HCT116 (cell line): Measurements from ENCODE around the gene SLC44A1. TPM values are rescaled to one million over a fixed set of nuclear protein-coding genes. Genes with fewer than 3 reads are reported as not detected.

Source experiments
- ATAC-seq: fragments of 200-7000 bp; cut with Tn5 transposase; 2 replicates; pipeline ENCODE4 v1.9.1; 2020; ENCODE audit warnings: mild to moderate bottlenecking, moderate library complexity
- BruUV-seq: library from RNA; stranded (reverse); fragments of 400-500 nt; replicated peaks from 2 replicates; lab custom pipeline; 2021; lab: Mats Ljungman, UMichigan
- CTCF ChIA-PET: fragments of 300-600 bp; sonication (Branson Sonifier 250); formaldehyde crosslinking; loops from one replicate; lab custom pipeline; 2021; ENCODE audit warnings: antibody characterized with exemption; lab: Charles Lee
- POLR2A ChIA-PET: fragments of 300-600, 350-600 bp; sonication (Branson Sonifier 250); formaldehyde crosslinking; loops from one replicate; lab custom pipeline; 2021; ENCODE audit warnings: antibody characterized with exemption; lab: Charles Lee
- RAD21 ChIA-PET, 2 experiments: fragments of 300-600 bp; sonication (Branson Sonifier 250); formaldehyde crosslinking; loops; one replicate each; lab custom pipeline; 2023; ENCODE audit warnings: low total read pairs in 2 of 2; ENCODE audit not compliant: uncharacterized antibody in 2 of 2, unreplicated experiment in 2 of 2, low non-redundant PET in 1 of 2; lab: Charles Lee
- DNase-seq: peaks from one replicate; pipeline ENCODE4 v3.0.0-alpha.2; 2010; ENCODE audit warnings: low read depth, low spot score
- H2AFZ ChIP-seq: fragments of 200-600 bp; shearing (Covaris generic), sonication (generic); 2 replicates; pipeline ENCODE4 v1.6.1; 2017; ENCODE audit warnings: low read depth, mixed run types, mixed read lengths, antibody characterized with exemption, low read length; ENCODE audit not compliant: poor library complexity, severe bottlenecking
- H3K27ac ChIP-seq: 2 replicates; pipeline ENCODE4 v1.5.1; 2012; ENCODE audit warnings: low read depth, low read length
- H3K27me3 ChIP-seq: fragments of 200-600 bp; sonication (generic); 2 replicates; pipeline ENCODE4 v1.6.1; 2016; ENCODE audit warnings: mixed run types, low read length, mixed read lengths; ENCODE audit not compliant: insufficient read depth
- H3K36me3 ChIP-seq, 2 experiments: fragments of 200-500 bp in 1 of 2; fragments of 200-600 bp in 1 of 2; sonication (Bioruptor generic) in 1 of 2; sonication (generic) in 1 of 2; 2 replicates each; pipeline versions ENCODE4 v1.5.1 to v1.6.1; 2014 to 2016; ENCODE audit warnings: low read length in 2 of 2, inconsistent platforms in 1 of 2, mixed read lengths in 1 of 2, mixed run types in 1 of 2; ENCODE audit not compliant: insufficient read depth in 2 of 2, control insufficient read depth in 1 of 2
- H3K4me1 ChIP-seq, 2 experiments: fragments of 200-600 bp in 1 of 2; sonication (generic) in 1 of 2; 2 replicates each; pipeline versions ENCODE4 v1.5.1 to v1.6.1; 2012 to 2017; ENCODE audit warnings: low read length in 2 of 2, inconsistent platforms in 1 of 2, mild to moderate bottlenecking in 1 of 2, mixed read lengths in 1 of 2, mixed run types in 1 of 2, moderate library complexity in 1 of 2; ENCODE audit not compliant: insufficient read depth in 2 of 2, control insufficient read depth in 1 of 2
- H3K4me2 ChIP-seq: fragments of 200-600 bp; sonication (generic); 2 replicates; pipeline ENCODE4 v1.6.1; 2017; ENCODE audit warnings: mixed run types, low read length, mixed read lengths
- H3K4me3 ChIP-seq, 2 experiments: fragments of 200-600 bp in 1 of 2; sonication (generic) in 1 of 2; replicated peaks in 1 of 2; 2 replicates each; pipeline ENCODE4 v1.5.1; 2011 to 2016; ENCODE audit warnings: low read length in 2 of 2, control low read depth in 1 of 2, low read depth in 1 of 2, mild to moderate bottlenecking in 1 of 2, mixed read lengths in 1 of 2, mixed run types in 1 of 2
- H3K79me2 ChIP-seq: fragments of 200-600 bp; sonication (generic); 2 replicates; pipeline ENCODE4 v1.6.1; 2017; ENCODE audit warnings: mild to moderate bottlenecking, mixed run types, low read length, moderate library complexity, mixed read lengths; ENCODE audit not compliant: insufficient read depth
- H3K9ac ChIP-seq: fragments of 200-600 bp; sonication (generic); 2 replicates; pipeline ENCODE4 v1.6.1; 2016; ENCODE audit warnings: low read length, mixed read lengths
- H3K9me2 ChIP-seq: fragments of 200-600 bp; sonication (generic), shearing (Covaris generic); 2 replicates; pipeline ENCODE4 v1.6.1; 2017; ENCODE audit warnings: mixed run types, mild to moderate bottlenecking, moderate library complexity; ENCODE audit not compliant: insufficient read depth
- H3K9me3 ChIP-seq, 2 experiments: fragments of 200-500 bp in 1 of 2; fragments of 200-600 bp in 1 of 2; sonication (Bioruptor generic) in 1 of 2; sonication (generic) in 1 of 2; 2 replicates each; pipeline ENCODE4 v1.6.1; 2014 to 2017; ENCODE audit warnings: low read length in 2 of 2, mixed read lengths in 2 of 2, inconsistent platforms in 1 of 2, low read depth in 1 of 2, mild to moderate bottlenecking in 1 of 2, mixed run types in 1 of 2, moderate library complexity in 1 of 2; ENCODE audit not compliant: control insufficient read depth in 1 of 2, insufficient read depth in 1 of 2
- H4K20me1 ChIP-seq: fragments of 200-600 bp; sonication (generic), shearing (Covaris generic); 2 replicates; pipeline ENCODE4 v1.6.1; 2017; ENCODE audit warnings: mixed run types, mild to moderate bottlenecking, moderate library complexity; ENCODE audit not compliant: insufficient read depth
- ATF3 ChIP-seq: IDR thresholded peaks from 2 replicates; pipeline ENCODE4 v1.6.1; 2012
- CBX3 ChIP-seq: IDR thresholded peaks from 2 replicates; pipeline ENCODE4 v1.6.1; 2012; ENCODE audit warnings: low read depth
- CEBPB ChIP-seq: IDR thresholded peaks from 2 replicates; pipeline ENCODE4 v1.6.1; 2012; ENCODE audit warnings: low read depth
- CTCF ChIP-seq, 3 experiments: fragments of 200-600 bp in 1 of 3; sonication (generic) in 1 of 3; IDR thresholded peaks in 2 of 3; conservative IDR thresholded peaks in 1 of 3; 2 replicates each; pipeline ENCODE4 v1.5.1; 2012 to 2017; ENCODE audit warnings: low read depth in 2 of 3, low read length in 2 of 3, antibody characterized with exemption in 1 of 3, borderline replicate concordance in 1 of 3, control low read depth in 1 of 3, mild to moderate bottlenecking in 1 of 3, mixed read lengths in 1 of 3, mixed run types in 1 of 3, moderate library complexity in 1 of 3; ENCODE audit not compliant: insufficient read depth in 1 of 3
- EGR1 ChIP-seq: IDR thresholded peaks from 2 replicates; pipeline ENCODE4 v1.6.1; 2012; ENCODE audit warnings: low read depth
- ELF1 ChIP-seq: IDR thresholded peaks from 2 replicates; pipeline ENCODE4 v1.6.1; 2012; ENCODE audit warnings: low read depth, borderline replicate concordance
- EZH2 ChIP-seq: fragments of 200-600 bp; sonication (generic); IDR thresholded peaks from 2 replicates; pipeline ENCODE4 v1.6.1; 2017; ENCODE audit warnings: antibody characterized with exemption, mixed run types
- EZH2phosphoT487 ChIP-seq: fragments of 200-600 bp; IDR thresholded peaks from 2 replicates; pipeline ENCODE4 v1.6.1; 2018; ENCODE audit warnings: antibody characterized with exemption, borderline replicate concordance
- JUND ChIP-seq: IDR thresholded peaks from 2 replicates; pipeline ENCODE4 v1.6.1; 2012
- MAX ChIP-seq: IDR thresholded peaks from 2 replicates; pipeline ENCODE4 v1.6.1; 2012
- POLR2A ChIP-seq: IDR thresholded peaks from 2 replicates; pipeline ENCODE4 v1.7.0; 2011; ENCODE audit warnings: borderline replicate concordance; ENCODE audit not compliant: insufficient read depth, insufficient read length; ENCODE audit errors: extremely low read depth
- SIN3A ChIP-seq: IDR thresholded peaks from 2 replicates; pipeline ENCODE4 v1.6.1; 2012; ENCODE audit warnings: low read depth
- SRF ChIP-seq: IDR thresholded peaks from 2 replicates; pipeline ENCODE4 v1.6.1; 2012; ENCODE audit warnings: low read depth
- YY1 ChIP-seq: IDR thresholded peaks from 2 replicates; pipeline ENCODE4 v1.6.1; 2011; ENCODE audit warnings: low read length, low read depth, moderate library complexity, mild to moderate bottlenecking; ENCODE audit not compliant: insufficient replicate concordance; ENCODE audit errors: extremely low read depth
- ZNF274 ChIP-seq: fragments of 200-500 bp; sonication (Bioruptor generic); IDR thresholded peaks from 2 replicates; pipeline ENCODE4 v1.6.1; 2014; ENCODE audit warnings: mild to moderate bottlenecking, low read depth, low read length, inconsistent platforms
- intact Hi-C: fragments of 100-400 bp; cut with micrococcal nuclease; formaldehyde crosslinking; loops from 2 replicates; pipeline ENCODE4 v1.10.0; 2022
- total RNA-seq: library from RNA; stranded (reverse); gene quantifications from one replicate; pipeline ENCODE4 v1.2.1, GENCODE V29; 2021; ENCODE audit not compliant: unreplicated experiment

Gene SLC44A1
- total RNA-seq, 1 experiment from 2014 or later: 44.1 TPM

GRCh38 chr9:105237246-105237645, 7.2 kb upstream of the SLC44A1 start:
- CTCF ChIA-PET: no interaction called here

GRCh38 chr9:105238302-105238701, 6.1 kb upstream of the SLC44A1 start:
- no peaks in the 10 kb centered on the region for H3K36me3 ChIP-seq
- ATAC-seq: no peak
- no peak overlapping the region for H3K27ac ChIP-seq
- H3K4me1 ChIP-seq: no peaks in the 10 kb centered on the region
- no peak overlapping the region for H3K4me2 ChIP-seq
- H3K27me3 ChIP-seq: peaks cover 20% of the 10 kb centered on the region
- H3K9me2 ChIP-seq: no peaks in the 10 kb centered on the region
- H2AFZ ChIP-seq: no peak overlapping the region
- ChIA-PET CTCF (no interaction called here), POLR2A (no interaction called here), RAD21 (no interaction called here)
- intact Hi-C loops: no loop called here
- TF ChIP-seq CTCF (IDR thresholded peaks at IDR 0.05 in 2 of 3, conservative IDR thresholded peaks at IDR 0.05 in 1 of 3; ENCODE audit: borderline replicate concordance in 1 of 3, insufficient read depth in 1 of 3, low read depth in 2 of 3, low read length in 2 of 3): no peak
- TF ChIP-seq POLR2A: no peak
- TF ChIP-seq SIN3A: no peak
- no peak for TF ChIP-seq EZH2
- TF ChIP-seq ELF1: no peak
- no peak for TF ChIP-seq MAX
- no peak for TF ChIP-seq SRF
- TF ChIP-seq EZH2phosphoT487: no peak
- TF ChIP-seq JUND: no peak
- no peak for TF ChIP-seq CEBPB
- TF ChIP-seq EGR1: no peak
- no peak for TF ChIP-seq YY1
- TF ChIP-seq ATF3: no peak
- TF ChIP-seq CBX3: no peak
- H3K4me3 ChIP-seq: no peak overlapping the region
- BruUV-seq: no TSS peak
- no peak for DNase-seq
- H3K79me2 ChIP-seq: no peaks in the 10 kb centered on the region
- H4K20me1 ChIP-seq: no peaks in the 10 kb centered on the region
- H3K9ac ChIP-seq: no peak overlapping the region
- H3K9me3 ChIP-seq: no peaks in the 10 kb centered on the region

More at GRCh38 chr9:105237246-105237645, 7.2 kb upstream of the SLC44A1 start:
- RAD21 ChIA-PET: no interaction called here
- Histone ChIP-seq H3K79me2 (no peaks in the 10 kb centered on the region), H3K4me1 (no peaks in the 10 kb centered on the region), H3K9me2 (no peaks in the 10 kb centered on the region), H3K36me3 (no peaks in the 10 kb centered on the region), H3K9ac (no peak overlapping the region), H3K4me3 (no peak overlapping the region), H3K27me3 (peaks cover 13% of the 10 kb centered on the region), H3K9me3 (no peaks in the 10 kb centered on the region), H3K27ac (no peak overlapping the region), H4K20me1 (no peaks in the 10 kb centered on the region), H3K4me2 (no peak overlapping the region), H2AFZ (no peak overlapping the region)
- no peak for TF ChIP-seq ELF1
- no peak for TF ChIP-seq ZNF274
- no peak for TF ChIP-seq CBX3
- DNase-seq (no peak), ATAC-seq (no peak)
- POLR2A ChIA-PET: no interaction called here
- BruUV-seq: no TSS peak
- intact Hi-C loops: no loop called here
